HepG2 (cell line): Measurements from ENCODE around the gene APIP.

Experiments used
- CTCF ChIP-seq: sonication (generic); formaldehyde crosslinking; IDR thresholded peaks from 2 replicates; pipeline ENCODE4 v1.5.0; 2020; ENCODE audit warnings: mild to moderate bottlenecking, missing genetic modification reagents, moderate library complexity
- JUND ChIP-seq: sonication (generic); formaldehyde crosslinking; IDR thresholded peaks from 2 replicates; pipeline ENCODE4 v1.8.0; 2022; ENCODE audit warnings: mild to moderate bottlenecking, missing genetic modification reagents
- MAX ChIP-seq: IDR thresholded peaks from 2 replicates; pipeline ENCODE4 v1.6.1; 2012; ENCODE audit warnings: inconsistent platforms
- PAX8 ChIP-seq: sonication (generic); formaldehyde crosslinking; IDR thresholded peaks from 2 replicates; pipeline ENCODE4 v1.8.0; 2022; ENCODE audit warnings: mild to moderate bottlenecking, missing genetic modification reagents, borderline replicate concordance
- PHF21A ChIP-seq: sonication (generic); formaldehyde crosslinking; IDR thresholded peaks from 2 replicates; pipeline ENCODE4 v1.5.0; 2020; ENCODE audit warnings: mild to moderate bottlenecking, missing genetic modification reagents
- POLR2A ChIP-seq, 2 experiments: IDR thresholded peaks; 2 replicates each; pipeline ENCODE4 v1.6.1; 2011; ENCODE audit warnings: low read depth in 2 of 2, low read length in 2 of 2, mild to moderate bottlenecking in 1 of 2, moderate library complexity in 1 of 2; ENCODE audit not compliant: insufficient read depth in 1 of 2
- STAT6 ChIP-seq: sonication (generic); formaldehyde crosslinking; IDR thresholded peaks from 2 replicates; pipeline ENCODE4 v1.4.0; 2020; ENCODE audit warnings: missing genetic modification reagents, mild to moderate bottlenecking, borderline replicate concordance
- ZBTB42 ChIP-seq: sonication (generic); formaldehyde crosslinking; IDR thresholded peaks from 2 replicates; pipeline ENCODE4 v1.5.0; 2020; ENCODE audit warnings: mild to moderate bottlenecking, missing genetic modification reagents
- ZHX1 ChIP-seq: sonication (generic); formaldehyde crosslinking; IDR thresholded peaks from 2 replicates; pipeline ENCODE4 v1.8.1; 2022; ENCODE audit warnings: low read depth, mild to moderate bottlenecking, missing genetic modification reagents
- ZNF142 ChIP-seq: sonication (generic); formaldehyde crosslinking; IDR thresholded peaks from 2 replicates; pipeline ENCODE4 v1.4.0; 2020; ENCODE audit warnings: missing genetic modification reagents

GRCh38 chr11:34833602-34834001, 82.6 kb downstream of the APIP start:
- TF ChIP-seq POLR2A (IDR thresholded peaks at IDR 0.05; ENCODE audit: insufficient read depth in 1 of 2, low read depth in 2 of 2, low read length in 2 of 2) = no peak
- TF ChIP-seq PAX8 = no peak
- TF ChIP-seq MAX = no peak
- TF ChIP-seq ZNF142 (CRISPR knock-in tag) = no peak
- no peak for TF ChIP-seq PHF21A (CRISPR knock-in tag)
- TF ChIP-seq STAT6 = no peak
- no peak for TF ChIP-seq ZBTB42 (CRISPR knock-in tag)
- TF ChIP-seq JUND = no peak
- TF ChIP-seq ZHX1 (CRISPR knock-in tag) = no peak
- TF ChIP-seq CTCF (CRISPR knock-in tag) = no peak
